Bronchial epithelial cell (primary cell): ENCODE measurements around the gene TMTC3. TPM values are rescaled to one million over a fixed set of nuclear protein-coding genes. Genes with fewer than 3 reads are reported as not detected.

Experiments
- DNase-seq: peaks from one replicate; pipeline ENCODE4 v3.0.0-alpha.2; 2010; ENCODE audit warnings: low read depth
- FAIRE-seq: peaks from 2 replicates; lab custom pipeline; 2011; peaks lifted over from hg19 to GRCh38; lab: Jason Lieb, UNC
- H3K27me3 ChIP-seq: 2 replicates; pipeline ENCODE4 v1.5.1; 2011; ENCODE audit warnings: low read length; ENCODE audit not compliant: control insufficient read depth, insufficient read depth
- H3K36me3 ChIP-seq: 2 replicates; pipeline ENCODE4 v1.5.1; 2011; ENCODE audit warnings: low read length; ENCODE audit not compliant: control insufficient read depth, insufficient read depth
- H3K4me3 ChIP-seq: 2 replicates; pipeline ENCODE4 v1.5.1; 2011; ENCODE audit warnings: mild to moderate bottlenecking, low read depth, low read length, control low read depth
- total RNA-seq: library from RNA; depleted of rRNA; stranded (reverse); fragments of >200 nt; gene quantifications from 2 replicates; pipeline ENCODE4 v1.2.1, GENCODE V29; 2014
- TF ChIP-seq, protein P1 (sequence below): IDR thresholded peaks from 2 replicates; pipeline ENCODE4 v1.5.1; 2011; ENCODE audit warnings: mild to moderate bottlenecking, moderate library complexity, low read length, control low read depth, inconsistent platforms; ENCODE audit not compliant: insufficient read depth, severe bottlenecking

The TMTC3 gene
- total RNA-seq, 1 donor from 2014 or later = 44.2 TPM

DNA sequence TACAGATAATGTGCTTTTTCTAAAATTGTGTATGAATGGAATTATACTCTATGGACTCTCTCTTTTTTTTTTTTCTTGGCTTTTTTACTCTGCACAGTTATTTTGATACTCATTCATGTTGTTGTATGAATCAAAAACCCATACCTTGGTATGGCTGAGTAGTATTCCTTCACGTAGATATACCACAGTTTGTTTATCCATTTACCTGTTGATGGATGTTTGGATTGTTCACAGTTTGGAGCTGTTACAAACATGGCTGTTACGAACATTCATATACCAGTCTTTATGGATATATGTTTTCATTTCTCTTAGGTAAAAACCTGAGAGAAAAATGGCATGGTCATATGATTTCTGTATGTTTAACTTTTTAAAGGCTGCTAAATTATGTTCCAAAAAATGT lies 43.2 kb downstream of the TMTC3 start:
- DNase-seq = no peak
- H3K27me3 ChIP-seq = no peaks in the 10 kb centered on the region
- TF ChIP-seq, protein P1, sequence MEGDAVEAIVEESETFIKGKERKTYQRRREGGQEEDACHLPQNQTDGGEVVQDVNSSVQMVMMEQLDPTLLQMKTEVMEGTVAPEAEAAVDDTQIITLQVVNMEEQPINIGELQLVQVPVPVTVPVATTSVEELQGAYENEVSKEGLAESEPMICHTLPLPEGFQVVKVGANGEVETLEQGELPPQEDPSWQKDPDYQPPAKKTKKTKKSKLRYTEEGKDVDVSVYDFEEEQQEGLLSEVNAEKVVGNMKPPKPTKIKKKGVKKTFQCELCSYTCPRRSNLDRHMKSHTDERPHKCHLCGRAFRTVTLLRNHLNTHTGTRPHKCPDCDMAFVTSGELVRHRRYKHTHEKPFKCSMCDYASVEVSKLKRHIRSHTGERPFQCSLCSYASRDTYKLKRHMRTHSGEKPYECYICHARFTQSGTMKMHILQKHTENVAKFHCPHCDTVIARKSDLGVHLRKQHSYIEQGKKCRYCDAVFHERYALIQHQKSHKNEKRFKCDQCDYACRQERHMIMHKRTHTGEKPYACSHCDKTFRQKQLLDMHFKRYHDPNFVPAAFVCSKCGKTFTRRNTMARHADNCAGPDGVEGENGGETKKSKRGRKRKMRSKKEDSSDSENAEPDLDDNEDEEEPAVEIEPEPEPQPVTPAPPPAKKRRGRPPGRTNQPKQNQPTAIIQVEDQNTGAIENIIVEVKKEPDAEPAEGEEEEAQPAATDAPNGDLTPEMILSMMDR = no peak
- FAIRE-seq = no peak
- peaks cover 5% of the 10 kb centered on the region for H3K36me3 ChIP-seq
- no peak overlapping the region for H3K4me3 ChIP-seq

GRCh38 chr12:88185988-88186387 lies 43.9 kb downstream of the TMTC3 start:
- H3K27me3 ChIP-seq = no peaks in the 10 kb centered on the region
- TF ChIP-seq, protein P1 = no peak
- no peak overlapping the region for H3K4me3 ChIP-seq
- H3K36me3 ChIP-seq = peaks cover 6% of the 10 kb centered on the region
- FAIRE-seq = no peak
- DNase-seq = peak; percentile 88

DNA sequence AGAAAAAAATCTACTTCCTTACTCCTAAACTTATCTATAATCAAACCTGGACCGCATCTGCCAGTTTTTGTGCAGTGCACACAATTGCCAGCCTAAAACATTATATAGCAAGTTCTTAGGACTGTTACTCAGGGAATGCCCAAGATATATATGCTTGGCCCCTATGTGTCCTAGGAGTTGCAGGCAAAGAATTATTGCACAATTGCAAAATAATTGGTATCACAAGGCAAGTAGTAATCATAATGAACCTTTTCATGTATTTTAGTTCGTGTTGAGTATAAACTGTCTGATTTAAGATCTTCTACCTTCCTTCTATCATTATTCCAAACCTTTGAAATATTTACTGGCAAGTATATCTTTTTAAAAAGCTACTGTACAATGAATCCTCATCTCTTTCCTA lies 45.5 kb downstream of the TMTC3 start:
- FAIRE-seq = no peak
- no peak for DNase-seq
- H3K27me3 ChIP-seq = no peaks in the 10 kb centered on the region
- peaks cover 5% of the 10 kb centered on the region for H3K36me3 ChIP-seq
- TF ChIP-seq, protein P1 = no peak
- no peak overlapping the region for H3K4me3 ChIP-seq

DNA sequence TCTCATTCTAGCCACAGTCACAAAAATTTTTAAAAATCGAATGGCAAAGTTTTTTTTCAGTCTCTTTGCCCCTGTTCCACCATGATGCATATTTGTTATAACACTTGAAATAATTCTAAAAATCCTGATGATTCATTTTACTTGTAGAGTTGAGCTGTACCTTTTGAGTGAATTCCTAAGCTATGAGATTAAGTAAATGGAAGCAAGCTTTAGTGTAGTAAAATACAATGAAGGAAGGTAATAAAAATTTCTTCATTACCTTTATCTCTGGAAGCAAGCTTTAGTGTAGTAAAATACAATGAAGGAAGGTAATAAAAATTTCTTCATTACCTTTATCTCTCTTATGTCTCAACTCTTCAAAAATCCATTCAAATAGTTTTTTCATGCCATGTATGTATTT lies 46.1 kb downstream of the TMTC3 start:
- Histone ChIP-seq H3K27me3 (no peaks in the 10 kb centered on the region), H3K36me3 (peaks cover 5% of the 10 kb centered on the region), H3K4me3 (no peak overlapping the region)
- DNase-seq (peak; percentile 61), FAIRE-seq (no peak)
- TF ChIP-seq, protein P1 = no peak

GRCh38 chr12:88192426-88192825 lies 50.3 kb downstream of the TMTC3 start:
- TF ChIP-seq, protein P1 = no peak
- H3K27me3 ChIP-seq = no peaks in the 10 kb centered on the region
- H3K4me3 ChIP-seq = no peak overlapping the region
- peaks cover 3% of the 10 kb centered on the region for H3K36me3 ChIP-seq
- FAIRE-seq = no peak
- DNase-seq = no peak

DNA sequence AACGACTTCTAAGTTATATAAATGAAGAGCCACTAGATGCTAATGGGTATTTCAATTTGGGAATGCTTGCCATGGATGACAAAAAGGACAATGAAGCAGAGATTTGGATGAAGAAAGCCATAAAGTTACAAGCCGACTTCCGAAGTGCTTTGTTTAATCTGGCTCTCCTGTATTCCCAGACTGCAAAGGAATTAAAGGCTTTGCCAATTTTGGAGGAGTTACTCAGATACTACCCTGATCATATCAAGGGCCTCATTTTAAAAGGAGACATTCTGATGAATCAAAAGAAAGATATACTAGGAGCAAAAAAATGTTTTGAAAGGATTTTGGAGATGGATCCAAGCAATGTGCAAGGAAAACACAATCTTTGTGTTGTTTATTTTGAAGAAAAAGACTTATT lies 52.8 kb downstream of the TMTC3 start:
- Histone ChIP-seq H3K27me3 (no peaks in the 10 kb centered on the region), H3K36me3 (peaks cover 3% of the 10 kb centered on the region), H3K4me3 (no peak overlapping the region)
- DNase-seq (no peak), FAIRE-seq (no peak)
- TF ChIP-seq, protein P1 = no peak
